Neural progenitor cell (in vitro differentiated cells): ENCODE measurements around the gene PATJ. TPM values are rescaled to one million over a fixed set of nuclear protein-coding genes. Genes with fewer than 3 reads are reported as not detected.

Experiments
- DNase-seq: peaks from one replicate; pipeline ENCODE4 v3.0.0-alpha.2; 2016; ENCODE audit warnings: low spot score
- H2AFZ ChIP-seq: fragments of 200-600 bp; sonication (generic); replicated peaks from 2 replicates; pipeline ENCODE4 v1.6.1; 2016; ENCODE audit warnings: antibody characterized with exemption
- H3F3A ChIP-seq: fragments of 200-600 bp; sonication (generic); 2 replicates; pipeline ENCODE4 v1.6.1; 2016; ENCODE audit warnings: antibody characterized with exemption, low read depth
- H3K27ac ChIP-seq: fragments of 200-600 bp; sonication (generic); 2 replicates; pipeline ENCODE4 v1.5.1; 2016; ENCODE audit warnings: mild to moderate bottlenecking
- H3K27me3 ChIP-seq: fragments of 200-600 bp; sonication (generic); 2 replicates; pipeline ENCODE4 v1.6.1; 2016; ENCODE audit warnings: mild to moderate bottlenecking, moderate library complexity
- H3K36me3 ChIP-seq: fragments of 200-600 bp; sonication (generic); 2 replicates; pipeline ENCODE4 v1.5.1; 2016
- H3K4me1 ChIP-seq: fragments of 200-600 bp; sonication (generic); 2 replicates; pipeline ENCODE4 v1.6.1; 2016; ENCODE audit warnings: mixed run types
- H3K4me2 ChIP-seq: fragments of 200-600 bp; sonication (generic); 2 replicates; pipeline ENCODE4 v1.6.1; 2016
- H3K4me3 ChIP-seq: fragments of 200-600 bp; sonication (generic); 2 replicates; pipeline ENCODE4 v1.5.1; 2016
- H3K79me2 ChIP-seq: fragments of 200-600 bp; sonication (generic); 2 replicates; pipeline ENCODE4 v1.6.1; 2016; ENCODE audit warnings: low read depth
- H3K9ac ChIP-seq: fragments of 200-600 bp; sonication (generic); 2 replicates; pipeline ENCODE4 v1.6.1; 2016
- H3K9me3 ChIP-seq: fragments of 200-600 bp; sonication (generic); 2 replicates; pipeline ENCODE4 v1.5.1; 2016; ENCODE audit warnings: low read depth
- H4K20me1 ChIP-seq: fragments of 200-600 bp; sonication (generic); 2 replicates; pipeline ENCODE4 v1.6.1; 2016; ENCODE audit warnings: low read depth
- H3K27ac Mint-ChIP-seq: 3 replicates; pipeline ENCODE4 v1.8.0; 2021; ENCODE audit warnings: mixed read lengths
- H3K27me3 Mint-ChIP-seq: 2 replicates; pipeline ENCODE4 v1.8.0; 2022; ENCODE audit warnings: low read depth, mild to moderate bottlenecking, inconsistent platforms, moderate library complexity, mixed read lengths; ENCODE audit not compliant: insufficient read depth
- H3K36me3 Mint-ChIP-seq: 3 replicates; pipeline ENCODE4 v1.8.0; 2021; ENCODE audit warnings: mixed read lengths
- H3K4me1 Mint-ChIP-seq: 3 replicates; pipeline ENCODE4 v1.8.0; 2021; ENCODE audit warnings: mixed read lengths
- H3K4me3 Mint-ChIP-seq: 3 replicates; pipeline ENCODE4 v1.8.0; 2021; ENCODE audit warnings: mild to moderate bottlenecking, moderate library complexity, mixed read lengths
- H3K9me3 Mint-ChIP-seq: 3 replicates; pipeline ENCODE4 v1.8.0; 2020; ENCODE audit warnings: mixed read lengths
- EZH2 ChIP-seq: fragments of 200-600 bp; sonication (generic); IDR thresholded peaks from 2 replicates; pipeline ENCODE4 v1.6.1; 2017; ENCODE audit warnings: antibody characterized with exemption, mild to moderate bottlenecking, moderate library complexity
- EZH2phosphoT487 ChIP-seq: fragments of 200-600 bp; sonication (generic); IDR thresholded peaks from 2 replicates; pipeline ENCODE4 v1.6.1; 2017; ENCODE audit warnings: antibody characterized with exemption
- total RNA-seq: library from RNA; depleted of rRNA; stranded (reverse); fragments of >200 nt; gene quantifications from 2 replicates; pipeline ENCODE4 v1.2.3, GENCODE V29; 2015; ENCODE audit warnings: low replicate concordance
- TF ChIP-seq, protein P1 (sequence below): fragments of 200-600 bp; sonication (generic); IDR thresholded peaks from 2 replicates; pipeline ENCODE4 v1.5.1; 2017; ENCODE audit warnings: antibody characterized with exemption, mild to moderate bottlenecking

PATJ gene
- total RNA-seq, 1 donor from 2014 or later, result 24.8 TPM

GRCh38 chr1:61807606-61808140 is 65.4 kb downstream of the PATJ start:
- Histone ChIP-seq H3K9me3 (no peaks in the 10 kb centered on the region), H3K4me3 (no peak overlapping the region), H3K4me1 (no peaks in the 10 kb centered on the region), H3F3A (no peaks in the 10 kb centered on the region), H3K36me3 (no peaks in the 10 kb centered on the region), H3K27me3 (no peaks in the 10 kb centered on the region), H3K9ac (no peak overlapping the region), H2AFZ (no peak overlapping the region), H3K27ac (no peak overlapping the region), H3K79me2 (no peaks in the 10 kb centered on the region), H4K20me1 (no peaks in the 10 kb centered on the region), H3K4me2 (no peak overlapping the region)
- TF ChIP-seq EZH2phosphoT487 (no peak), EZH2 (no peak)
- TF ChIP-seq, protein P1, sequence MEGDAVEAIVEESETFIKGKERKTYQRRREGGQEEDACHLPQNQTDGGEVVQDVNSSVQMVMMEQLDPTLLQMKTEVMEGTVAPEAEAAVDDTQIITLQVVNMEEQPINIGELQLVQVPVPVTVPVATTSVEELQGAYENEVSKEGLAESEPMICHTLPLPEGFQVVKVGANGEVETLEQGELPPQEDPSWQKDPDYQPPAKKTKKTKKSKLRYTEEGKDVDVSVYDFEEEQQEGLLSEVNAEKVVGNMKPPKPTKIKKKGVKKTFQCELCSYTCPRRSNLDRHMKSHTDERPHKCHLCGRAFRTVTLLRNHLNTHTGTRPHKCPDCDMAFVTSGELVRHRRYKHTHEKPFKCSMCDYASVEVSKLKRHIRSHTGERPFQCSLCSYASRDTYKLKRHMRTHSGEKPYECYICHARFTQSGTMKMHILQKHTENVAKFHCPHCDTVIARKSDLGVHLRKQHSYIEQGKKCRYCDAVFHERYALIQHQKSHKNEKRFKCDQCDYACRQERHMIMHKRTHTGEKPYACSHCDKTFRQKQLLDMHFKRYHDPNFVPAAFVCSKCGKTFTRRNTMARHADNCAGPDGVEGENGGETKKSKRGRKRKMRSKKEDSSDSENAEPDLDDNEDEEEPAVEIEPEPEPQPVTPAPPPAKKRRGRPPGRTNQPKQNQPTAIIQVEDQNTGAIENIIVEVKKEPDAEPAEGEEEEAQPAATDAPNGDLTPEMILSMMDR, result no peak
- H3K9me3 Mint-ChIP-seq, result no peaks in the 10 kb centered on the region
- H3K36me3 Mint-ChIP-seq, result no peaks in the 10 kb centered on the region
- H3K4me3 Mint-ChIP-seq, result no peak overlapping the region
- H3K4me1 Mint-ChIP-seq, result no peaks in the 10 kb centered on the region
- no peak for DNase-seq
- no peaks in the 10 kb centered on the region for H3K27me3 Mint-ChIP-seq
- no peak overlapping the region for H3K27ac Mint-ChIP-seq

DNA sequence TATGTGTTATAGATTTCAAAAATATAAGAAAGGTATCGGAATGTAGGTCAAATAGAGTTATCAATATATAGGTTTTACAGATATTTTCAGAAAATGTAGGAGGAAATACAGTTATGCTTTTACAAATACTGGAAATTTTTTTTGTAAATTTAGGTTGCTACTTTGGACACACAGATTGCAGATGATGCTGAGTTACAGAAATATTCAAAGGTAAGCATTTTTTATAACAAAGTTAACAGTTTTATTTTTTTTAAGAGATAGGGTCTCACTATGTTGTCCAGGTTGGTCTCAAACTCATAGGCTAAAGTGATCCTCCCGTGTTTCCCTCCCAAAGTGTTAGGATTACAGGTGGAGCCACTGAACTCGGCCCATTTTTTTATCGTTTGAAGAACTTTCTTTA is 66.0 kb downstream of the PATJ start:
- H3K4me1 Mint-ChIP-seq, result no peaks in the 10 kb centered on the region
- Histone ChIP-seq H3K9ac (no peak overlapping the region), H3F3A (no peaks in the 10 kb centered on the region), H3K36me3 (no peaks in the 10 kb centered on the region), H3K4me2 (no peak overlapping the region), H3K4me3 (no peak overlapping the region), H4K20me1 (no peaks in the 10 kb centered on the region), H3K4me1 (no peaks in the 10 kb centered on the region), H3K79me2 (no peaks in the 10 kb centered on the region), H3K27me3 (no peaks in the 10 kb centered on the region), H3K9me3 (no peaks in the 10 kb centered on the region), H3K27ac (no peak overlapping the region), H2AFZ (no peak overlapping the region)
- H3K36me3 Mint-ChIP-seq, result no peaks in the 10 kb centered on the region
- TF ChIP-seq, protein P1, result no peak
- TF ChIP-seq EZH2phosphoT487 (no peak), EZH2 (no peak)
- no peaks in the 10 kb centered on the region for H3K9me3 Mint-ChIP-seq
- H3K4me3 Mint-ChIP-seq, result no peak overlapping the region
- DNase-seq, result no peak
- H3K27ac Mint-ChIP-seq, result no peak overlapping the region
- H3K27me3 Mint-ChIP-seq, result no peaks in the 10 kb centered on the region

DNA sequence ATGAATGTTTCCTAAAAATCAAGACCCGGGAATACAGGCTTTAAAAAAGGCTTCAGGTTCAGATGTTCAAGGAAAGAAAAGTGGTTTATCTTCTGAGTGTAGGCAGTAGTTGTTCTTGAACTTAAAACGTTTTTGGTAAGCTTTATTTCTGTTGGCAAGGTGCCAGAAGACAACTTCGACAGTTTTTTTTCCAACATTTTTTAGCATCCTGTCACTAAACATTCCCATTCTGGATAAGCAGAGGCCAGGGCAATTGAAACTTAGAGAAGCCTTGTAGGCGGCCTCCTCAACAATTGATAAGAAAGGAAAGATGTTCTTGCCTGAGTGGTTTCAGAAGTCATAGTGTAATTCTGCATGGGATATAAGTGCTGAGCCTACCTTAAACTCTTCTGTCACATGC is 66.7 kb downstream of the PATJ start:
- Mint-ChIP-seq H3K9me3 (no peaks in the 10 kb centered on the region), H3K36me3 (no peaks in the 10 kb centered on the region), H3K27me3 (no peaks in the 10 kb centered on the region), H3K27ac (no peak overlapping the region), H3K4me1 (no peaks in the 10 kb centered on the region), H3K4me3 (no peak overlapping the region)
- H3K36me3 ChIP-seq, result no peaks in the 10 kb centered on the region
- no peaks in the 10 kb centered on the region for H3F3A ChIP-seq
- TF ChIP-seq EZH2phosphoT487 (no peak), EZH2 (no peak)
- TF ChIP-seq, protein P1, result no peak
- no peak overlapping the region for H2AFZ ChIP-seq
- H3K79me2 ChIP-seq, result no peaks in the 10 kb centered on the region
- DNase-seq, result no peak
- no peaks in the 10 kb centered on the region for H3K4me1 ChIP-seq
- no peak overlapping the region for H3K9ac ChIP-seq
- no peaks in the 10 kb centered on the region for H3K9me3 ChIP-seq
- no peak overlapping the region for H3K4me2 ChIP-seq
- no peak overlapping the region for H3K4me3 ChIP-seq
- no peaks in the 10 kb centered on the region for H3K27me3 ChIP-seq
- no peak overlapping the region for H3K27ac ChIP-seq
- H4K20me1 ChIP-seq, result no peaks in the 10 kb centered on the region
